ENCODE data around the gene RYR3.
"Not testable (repeated sequence)": the region's sequence is repeated elsewhere in the genome, so short reads cannot be mapped to it uniquely, and the experiment has no call there.

The RYR3 gene

GRCh38 chr15:33598382-33598781, 287.6 kb downstream of the RYR3 start:
- DNase-seq: not testable (repeated sequence)

- DNase-seq: no peak
These were observed 289.4 kb downstream of the RYR3 start for GRCh38 chr15:33600212-33600611.

GRCh38 chr15:33601461-33601860, 290.7 kb downstream of the RYR3 start:
- DNase-seq: no peak

- no peak for DNase-seq
These were observed 297.9 kb downstream of the RYR3 start for GRCh38 chr15:33608714-33609113.

GRCh38 chr15:33612721-33613304, 302.0 kb downstream of the RYR3 start:
- DNase-seq: no peak

- no peak for DNase-seq
These were observed 305.7 kb downstream of the RYR3 start for GRCh38 chr15:33616475-33616874.

- DNase-seq: no peak
These were observed 307.6 kb downstream of the RYR3 start for GRCh38 chr15:33618350-33618749.

- no peak for DNase-seq
These were observed 310.4 kb downstream of the RYR3 start for GRCh38 chr15:33621141-33621540.

- no peak for DNase-seq
These were observed 312.2 kb downstream of the RYR3 start for GRCh38 chr15:33623010-33623409.

- no peak for DNase-seq
These were observed 313.7 kb downstream of the RYR3 start for GRCh38 chr15:33624439-33624838.

- no peak for DNase-seq
These were observed 318.9 kb downstream of the RYR3 start for GRCh38 chr15:33629647-33630046.

- no peak for DNase-seq
These were observed 325.5 kb downstream of the RYR3 start for GRCh38 chr15:33636234-33636633.

- no peak for DNase-seq
These were observed 326.2 kb downstream of the RYR3 start for GRCh38 chr15:33636958-33637357.

- DNase-seq: no peak
These were observed 327.7 kb downstream of the RYR3 start for GRCh38 chr15:33638453-33638852.

- no peak for DNase-seq
These were observed 328.3 kb downstream of the RYR3 start for GRCh38 chr15:33639051-33639450.

- no peak for DNase-seq
These were observed 328.7 kb downstream of the RYR3 start for GRCh38 chr15:33639456-33639855.

GRCh38 chr15:33639978-33640377, 329.2 kb downstream of the RYR3 start:
- DNase-seq: no peak

GRCh38 chr15:33641069-33641468, 330.3 kb downstream of the RYR3 start:
- DNase-seq: no peak

GRCh38 chr15:33644304-33644703, 333.5 kb downstream of the RYR3 start:
- DNase-seq: no peak

GRCh38 chr15:33646744-33647143, 336.0 kb downstream of the RYR3 start:
- DNase-seq: no peak

GRCh38 chr15:33649217-33649933, 338.6 kb downstream of the RYR3 start:
- DNase-seq: no peak

GRCh38 chr15:33654860-33655259, 344.1 kb downstream of the RYR3 start:
- DNase-seq: no peak

GRCh38 chr15:33655488-33655887, 344.7 kb downstream of the RYR3 start:
- DNase-seq: no peak

GRCh38 chr15:33656168-33656567, 345.4 kb downstream of the RYR3 start:
- DNase-seq: no peak

- no peak for DNase-seq
These were observed 349.4 kb downstream of the RYR3 start for GRCh38 chr15:33660151-33660550.

Measured in cerebellar nuclear complex (tissue), 1 donor.